ENCODE results near the gene PREX1.

DNA sequence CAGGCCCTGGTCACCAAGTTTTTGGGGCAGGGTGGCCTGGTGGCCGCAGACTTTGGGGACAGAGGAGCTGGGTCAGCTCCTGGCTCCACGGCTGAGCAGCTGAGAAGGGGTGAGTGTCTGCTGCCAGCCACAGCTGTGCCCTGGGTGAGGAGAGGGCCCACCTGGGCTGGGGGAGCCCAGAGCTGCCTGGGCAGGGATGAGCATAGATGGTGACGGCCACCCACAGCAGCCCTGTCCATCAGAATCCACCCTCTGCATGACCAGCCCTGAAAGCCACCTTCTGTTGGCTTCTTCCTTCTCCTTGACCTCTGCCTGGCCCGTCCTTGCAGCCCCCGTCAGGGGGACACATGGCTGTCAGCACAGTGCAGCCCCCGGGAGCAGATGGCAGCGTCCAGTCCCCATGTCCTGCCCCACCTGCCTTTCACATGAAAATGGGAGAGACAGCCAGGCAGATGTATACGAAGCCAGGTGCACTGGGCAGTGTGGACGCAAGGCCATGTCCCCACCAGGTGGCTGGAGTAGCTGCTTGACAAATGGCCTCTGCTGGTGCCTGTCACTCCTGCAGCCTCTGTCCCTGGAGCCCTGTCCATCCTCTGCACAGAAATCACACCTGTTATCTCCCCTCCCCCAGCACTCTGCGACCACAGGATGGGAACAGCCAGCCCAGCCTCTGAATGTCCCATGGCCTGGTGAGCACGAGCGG is 220.8 kb downstream of the PREX1 start:
- TF ChIP-seq, protein P1, sequence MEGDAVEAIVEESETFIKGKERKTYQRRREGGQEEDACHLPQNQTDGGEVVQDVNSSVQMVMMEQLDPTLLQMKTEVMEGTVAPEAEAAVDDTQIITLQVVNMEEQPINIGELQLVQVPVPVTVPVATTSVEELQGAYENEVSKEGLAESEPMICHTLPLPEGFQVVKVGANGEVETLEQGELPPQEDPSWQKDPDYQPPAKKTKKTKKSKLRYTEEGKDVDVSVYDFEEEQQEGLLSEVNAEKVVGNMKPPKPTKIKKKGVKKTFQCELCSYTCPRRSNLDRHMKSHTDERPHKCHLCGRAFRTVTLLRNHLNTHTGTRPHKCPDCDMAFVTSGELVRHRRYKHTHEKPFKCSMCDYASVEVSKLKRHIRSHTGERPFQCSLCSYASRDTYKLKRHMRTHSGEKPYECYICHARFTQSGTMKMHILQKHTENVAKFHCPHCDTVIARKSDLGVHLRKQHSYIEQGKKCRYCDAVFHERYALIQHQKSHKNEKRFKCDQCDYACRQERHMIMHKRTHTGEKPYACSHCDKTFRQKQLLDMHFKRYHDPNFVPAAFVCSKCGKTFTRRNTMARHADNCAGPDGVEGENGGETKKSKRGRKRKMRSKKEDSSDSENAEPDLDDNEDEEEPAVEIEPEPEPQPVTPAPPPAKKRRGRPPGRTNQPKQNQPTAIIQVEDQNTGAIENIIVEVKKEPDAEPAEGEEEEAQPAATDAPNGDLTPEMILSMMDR (IDR thresholded peaks at IDR 0.05) = no peak
- TF ChIP-seq POLR2A (IDR thresholded peaks at IDR 0.05) (no peak), POLR2AphosphoS5 (IDR thresholded peaks at IDR 0.05) (no peak)

Measured in prostate gland (tissue), 2 donors.